HepG2 (cell line): Measurements from ENCODE around the gene CDC25C. TPM values are rescaled to one million over a fixed set of nuclear protein-coding genes. Genes with fewer than 3 reads are reported as not detected.

Source experiments
- ATRX ChIP-seq: sonication (generic); formaldehyde crosslinking; IDR thresholded peaks from 2 replicates; pipeline ENCODE4 v1.4.0; 2020; ENCODE audit warnings: missing genetic modification reagents, borderline replicate concordance
- BORCS8-MEF2B ChIP-seq: sonication (generic); formaldehyde crosslinking; IDR thresholded peaks from 2 replicates; pipeline ENCODE4 v1.8.0; 2022; ENCODE audit warnings: mild to moderate bottlenecking, missing genetic modification reagents
- CBX5 ChIP-seq: sonication (generic); formaldehyde crosslinking; IDR thresholded peaks from 2 replicates; pipeline ENCODE4 v1.4.0; 2020; ENCODE audit warnings: missing genetic modification reagents, borderline replicate concordance
- ELF4 ChIP-seq: sonication (generic); formaldehyde crosslinking; IDR thresholded peaks from 2 replicates; pipeline ENCODE4 v1.5.0; 2020; ENCODE audit warnings: missing genetic modification reagents, mild to moderate bottlenecking, moderate library complexity, borderline replicate concordance
- ETV5 ChIP-seq: IDR thresholded peaks from 2 replicates; pipeline ENCODE4 v1.6.1; 2018; ENCODE audit warnings: missing biosample characterization, missing genetic modification reagents, inconsistent platforms, borderline replicate concordance
- FOXC1 ChIP-seq: sonication (generic); formaldehyde crosslinking; IDR thresholded peaks from 2 replicates; pipeline ENCODE4 v1.8.0; 2022; ENCODE audit warnings: mild to moderate bottlenecking, missing genetic modification reagents, borderline replicate concordance
- MED13 ChIP-seq: sonication (generic); formaldehyde crosslinking; IDR thresholded peaks from 2 replicates; pipeline ENCODE4 v1.5.0; 2020; ENCODE audit warnings: missing genetic modification reagents
- MXD4 ChIP-seq: IDR thresholded peaks from 2 replicates; pipeline ENCODE4 v1.6.1; 2016; ENCODE audit warnings: mild to moderate bottlenecking, missing biosample characterization, missing genetic modification reagents
- NFRKB ChIP-seq: fragments of 450-650 bp; IDR thresholded peaks from 2 replicates; pipeline ENCODE4 v1.6.1; 2017
- NR2F2 ChIP-seq: IDR thresholded peaks from 2 replicates; pipeline ENCODE4 v1.6.1; 2012; ENCODE audit warnings: low read depth, inconsistent platforms, borderline replicate concordance
- SRSF1 ChIP-seq: fragments of 200-400 bp; formaldehyde crosslinking; optimal IDR thresholded peaks from 2 replicates; pipeline ENCODE3; 2017; ENCODE audit warnings: mild to moderate bottlenecking, low read depth, low read length, moderate library complexity
- YEATS4 ChIP-seq: sonication (generic); formaldehyde crosslinking; IDR thresholded peaks from 2 replicates; pipeline ENCODE4 v1.4.0; 2020; ENCODE audit warnings: missing genetic modification reagents, borderline replicate concordance
- ZFP37 ChIP-seq: sonication (generic); formaldehyde crosslinking; IDR thresholded peaks from 2 replicates; pipeline ENCODE4 v1.4.0; 2020; ENCODE audit warnings: missing genetic modification reagents, borderline replicate concordance
- ZMAT3 ChIP-seq: sonication (generic); formaldehyde crosslinking; conservative IDR thresholded peaks from 2 replicates; pipeline ENCODE4 v1.7.0; 2021; ENCODE audit warnings: missing genetic modification reagents
- ZNF570 ChIP-seq: sonication (generic); formaldehyde crosslinking; IDR thresholded peaks from 2 replicates; pipeline ENCODE4 v1.4.0; 2020; ENCODE audit warnings: mild to moderate bottlenecking, missing genetic modification reagents, borderline replicate concordance
- ZNF652 ChIP-seq: IDR thresholded peaks from 2 replicates; pipeline ENCODE4 v1.6.1; 2016; ENCODE audit warnings: low read depth, borderline replicate concordance
- ZNF674 ChIP-seq: sonication (generic); formaldehyde crosslinking; IDR thresholded peaks from 2 replicates; pipeline ENCODE4 v1.5.0; 2020; ENCODE audit warnings: low read depth, mild to moderate bottlenecking, missing genetic modification reagents
- ZNF709 ChIP-seq: sonication (generic); formaldehyde crosslinking; IDR thresholded peaks from 2 replicates; pipeline ENCODE4 v1.5.0; 2020; ENCODE audit warnings: mild to moderate bottlenecking, missing genetic modification reagents
- ZNF737 ChIP-seq: sonication (generic); formaldehyde crosslinking; IDR thresholded peaks from 2 replicates; pipeline ENCODE4 v1.5.0; 2020; ENCODE audit warnings: missing genetic modification reagents, mild to moderate bottlenecking, borderline replicate concordance
- ZNF816 ChIP-seq: sonication (generic); formaldehyde crosslinking; IDR thresholded peaks from 2 replicates; pipeline ENCODE4 v1.8.0; 2022; ENCODE audit warnings: missing genetic modification reagents, mild to moderate bottlenecking, borderline replicate concordance
- polyA plus RNA-seq, 8 experiments: library from polyadenylated mRNA; depleted of rRNA in 3 of 8; stranded (reverse) in 7 of 8; unstranded in 1 of 8; fragments of >200 nt; fragmentation: Illumina TruSeq in 4 of 8; extraction: Trizol in 4 of 8; gene quantifications; 2 replicates each; pipeline versions ENCODE4 v1.2.1 to v1.2.3, GENCODE V29; 2011 to 2016; ENCODE audit warnings: low read depth in 4 of 8, missing spikeins in 1 of 8, mixed read lengths in 1 of 8; ENCODE audit not compliant: insufficient read depth in 1 of 8
- total RNA-seq, 5 experiments: library from RNA; depleted of rRNA; stranded (reverse); fragments of >200 nt; fragmentation: Illumina TruSeq; extraction: Trizol; gene quantifications; 2 replicates each; pipeline ENCODE4 v1.2.3, GENCODE V29; 2016; ENCODE audit warnings: low read depth in 1 of 5
- TF ChIP-seq, protein P1 (sequence below): fragments of 450-650 bp; IDR thresholded peaks from 2 replicates; pipeline ENCODE4 v1.6.1; 2017; ENCODE audit warnings: mild to moderate bottlenecking
- TF ChIP-seq, protein P2 (sequence below): IDR thresholded peaks from 2 replicates; pipeline ENCODE4 v1.6.1; 2016; ENCODE audit warnings: control low read depth
- TF ChIP-seq, protein P3 (sequence below): sonication (generic); formaldehyde crosslinking; IDR thresholded peaks from 2 replicates; pipeline ENCODE4 v1.9.0; 2021; ENCODE audit warnings: missing genetic modification reagents, mild to moderate bottlenecking, borderline replicate concordance

The CDC25C gene
- total and polyA plus RNA-seq, 2 of the 13 experiments (the other 11 are each of a cell fraction or from before 2014, with no cell fraction given) = 17.7 to 27.6 TPM

DNA sequence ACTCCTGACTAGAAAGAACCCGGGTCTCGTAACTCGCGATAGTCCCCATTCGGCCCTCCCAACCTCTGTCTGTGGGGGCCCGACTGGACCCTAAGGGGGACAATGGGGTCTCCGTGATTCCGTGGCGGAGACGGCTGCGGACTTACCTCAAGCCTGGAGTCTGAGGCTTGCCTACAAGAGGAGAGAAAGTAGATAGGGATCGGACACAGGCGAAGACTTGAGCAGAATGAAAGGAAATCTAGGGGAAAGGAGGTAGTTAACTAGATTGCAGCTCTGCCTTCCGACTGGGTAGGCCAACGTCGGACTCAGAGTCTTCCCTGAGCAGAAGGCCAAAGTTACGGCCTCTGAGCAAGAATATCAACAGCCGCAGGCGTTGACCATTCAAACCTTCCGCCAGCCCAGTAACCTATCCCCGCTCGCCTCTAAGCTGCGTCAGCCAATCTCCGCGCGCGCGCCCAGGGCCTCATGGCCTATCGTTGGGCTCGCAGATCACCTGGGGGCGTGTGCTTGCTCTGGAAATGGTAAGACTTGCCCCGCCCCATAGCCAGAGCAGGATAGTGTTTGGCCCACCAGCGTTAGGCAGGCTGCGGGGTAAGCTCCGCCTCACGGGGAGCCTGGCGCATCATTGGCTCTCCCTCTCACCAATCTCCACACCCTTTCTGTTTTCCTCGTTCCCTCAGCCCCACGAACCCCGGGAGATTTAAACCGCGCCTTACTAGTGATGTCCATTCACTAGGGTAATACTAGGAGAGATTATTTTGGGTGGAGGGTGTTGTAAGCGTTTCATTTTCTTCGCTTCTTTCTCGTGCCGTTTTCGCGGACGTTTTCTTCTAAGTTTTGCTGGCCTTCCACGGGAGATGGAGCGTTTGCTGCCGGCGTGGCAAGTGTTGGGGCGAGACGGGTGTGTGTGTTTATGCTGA is at the start of gene CDC25C (continued):
- TF ChIP-seq FOXC1 (CRISPR knock-in tag) (no peak), SRSF1 (no peak), MED13 (CRISPR knock-in tag) (0 out of 2 replicates have a peak, but pooled peaks have one; percentile 46), ZMAT3 (CRISPR knock-in tag) (0 out of 2 replicates have a peak, but pooled peaks have one; percentile 19), ATRX (CRISPR knock-in tag) (no peak), MXD4 (CRISPR knock-in tag) (peak; percentile 67; the same call in 1 of the 2 replicates), ZNF570 (CRISPR knock-in tag) (no peak), YEATS4 (CRISPR knock-in tag) (peak; percentile 70; the same call in 1 of the 2 replicates), NR2F2 (no peak), ETV5 (CRISPR knock-in tag) (no peak), ZNF737 (CRISPR knock-in tag) (no peak), ZNF652 (CRISPR knock-in tag) (no peak), NFRKB (no peak), BORCS8-MEF2B (CRISPR knock-in tag) (peak; percentile 95), ELF4 (CRISPR knock-in tag) (no peak), ZFP37 (0 out of 2 replicates have a peak, but pooled peaks have one; percentile 41), CBX5 (CRISPR knock-in tag) (no peak), ZNF816 (CRISPR knock-in tag) (no peak), ZNF709 (CRISPR knock-in tag) (no peak), ZNF674 (no peak)
- TF ChIP-seq, protein P1, sequence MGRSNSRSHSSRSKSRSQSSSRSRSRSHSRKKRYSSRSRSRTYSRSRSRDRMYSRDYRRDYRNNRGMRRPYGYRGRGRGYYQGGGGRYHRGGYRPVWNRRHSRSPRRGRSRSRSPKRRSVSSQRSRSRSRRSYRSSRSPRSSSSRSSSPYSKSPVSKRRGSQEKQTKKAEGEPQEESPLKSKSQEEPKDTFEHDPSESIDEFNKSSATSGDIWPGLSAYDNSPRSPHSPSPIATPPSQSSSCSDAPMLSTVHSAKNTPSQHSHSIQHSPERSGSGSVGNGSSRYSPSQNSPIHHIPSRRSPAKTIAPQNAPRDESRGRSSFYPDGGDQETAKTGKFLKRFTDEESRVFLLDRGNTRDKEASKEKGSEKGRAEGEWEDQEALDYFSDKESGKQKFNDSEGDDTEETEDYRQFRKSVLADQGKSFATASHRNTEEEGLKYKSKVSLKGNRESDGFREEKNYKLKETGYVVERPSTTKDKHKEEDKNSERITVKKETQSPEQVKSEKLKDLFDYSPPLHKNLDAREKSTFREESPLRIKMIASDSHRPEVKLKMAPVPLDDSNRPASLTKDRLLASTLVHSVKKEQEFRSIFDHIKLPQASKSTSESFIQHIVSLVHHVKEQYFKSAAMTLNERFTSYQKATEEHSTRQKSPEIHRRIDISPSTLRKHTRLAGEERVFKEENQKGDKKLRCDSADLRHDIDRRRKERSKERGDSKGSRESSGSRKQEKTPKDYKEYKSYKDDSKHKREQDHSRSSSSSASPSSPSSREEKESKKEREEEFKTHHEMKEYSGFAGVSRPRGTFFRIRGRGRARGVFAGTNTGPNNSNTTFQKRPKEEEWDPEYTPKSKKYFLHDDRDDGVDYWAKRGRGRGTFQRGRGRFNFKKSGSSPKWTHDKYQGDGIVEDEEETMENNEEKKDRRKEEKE = no peak
- TF ChIP-seq, protein P2, sequence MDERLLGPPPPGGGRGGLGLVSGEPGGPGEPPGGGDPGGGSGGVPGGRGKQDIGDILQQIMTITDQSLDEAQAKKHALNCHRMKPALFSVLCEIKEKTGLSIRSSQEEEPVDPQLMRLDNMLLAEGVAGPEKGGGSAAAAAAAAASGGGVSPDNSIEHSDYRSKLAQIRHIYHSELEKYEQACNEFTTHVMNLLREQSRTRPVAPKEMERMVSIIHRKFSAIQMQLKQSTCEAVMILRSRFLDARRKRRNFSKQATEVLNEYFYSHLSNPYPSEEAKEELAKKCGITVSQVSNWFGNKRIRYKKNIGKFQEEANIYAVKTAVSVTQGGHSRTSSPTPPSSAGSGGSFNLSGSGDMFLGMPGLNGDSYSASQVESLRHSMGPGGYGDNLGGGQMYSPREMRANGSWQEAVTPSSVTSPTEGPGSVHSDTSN (CRISPR knock-in tag) = no peak
- TF ChIP-seq, protein P3, sequence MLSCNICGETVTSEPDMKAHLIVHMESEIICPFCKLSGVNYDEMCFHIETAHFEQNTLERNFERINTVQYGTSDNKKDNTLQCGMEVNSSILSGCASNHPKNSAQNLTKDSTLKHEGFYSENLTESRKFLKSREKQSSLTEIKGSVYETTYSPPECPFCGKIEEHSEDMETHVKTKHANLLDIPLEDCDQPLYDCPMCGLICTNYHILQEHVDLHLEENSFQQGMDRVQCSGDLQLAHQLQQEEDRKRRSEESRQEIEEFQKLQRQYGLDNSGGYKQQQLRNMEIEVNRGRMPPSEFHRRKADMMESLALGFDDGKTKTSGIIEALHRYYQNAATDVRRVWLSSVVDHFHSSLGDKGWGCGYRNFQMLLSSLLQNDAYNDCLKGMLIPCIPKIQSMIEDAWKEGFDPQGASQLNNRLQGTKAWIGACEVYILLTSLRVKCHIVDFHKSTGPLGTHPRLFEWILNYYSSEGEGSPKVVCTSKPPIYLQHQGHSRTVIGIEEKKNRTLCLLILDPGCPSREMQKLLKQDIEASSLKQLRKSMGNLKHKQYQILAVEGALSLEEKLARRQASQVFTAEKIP = no peak
